Stimulated activated CD4-positive, alpha-beta T cell treated with anti-CD3 and anti-CD28 coated beads, Interleukin-2, amount 100 ng/mL, for 24 hours (primary cell): ENCODE measurements around the gene RFLNA.
"Not testable (repeated sequence)": the region's sequence is repeated elsewhere in the genome, so short reads cannot be mapped to it uniquely, and the experiment has no call there.

Experiments used
- DNase-seq, 2 donors: peaks; one replicate each; pipeline ENCODE4 v3.0.0-alpha.2; 2020

Gene RFLNA

GRCh38 chr12:124322271-124322998, 27.5 kb downstream of the RFLNA start:
- DNase-seq = no peak

GRCh38 chr12:124322999-124323328, 28.1 kb downstream of the RFLNA start:
- not testable (repeated sequence) for DNase-seq

GRCh38 chr12:124323771-124324530, 29.1 kb downstream of the RFLNA start:
- DNase-seq = no peak

- no peak for DNase-seq
Observed at GRCh38 chr12:124324803-124325705, 30.2 kb downstream of the RFLNA start.

GRCh38 chr12:124326104-124326503, 31.2 kb downstream of the RFLNA start:
- DNase-seq = no peak

DNA sequence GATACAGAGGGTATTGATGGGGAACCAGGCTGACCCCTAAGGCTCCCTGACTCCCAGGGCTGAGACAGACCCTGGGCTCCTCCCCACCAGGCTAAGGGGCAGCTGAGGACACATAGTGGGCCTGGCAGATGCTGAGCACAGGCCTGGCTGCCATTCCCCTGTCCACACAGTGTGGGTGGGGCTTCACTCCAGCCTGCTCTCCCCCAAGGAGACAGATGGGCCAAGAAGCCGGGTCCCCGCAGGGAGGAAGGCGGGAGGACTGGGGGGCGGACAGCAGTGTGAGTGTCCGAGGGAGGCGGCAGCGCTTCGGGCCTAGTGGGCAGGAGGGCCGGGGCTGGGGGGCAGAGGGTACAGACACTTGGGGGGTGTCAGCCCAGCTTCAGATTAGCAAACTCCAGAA, 32.0 kb downstream of the RFLNA start:
- DNase-seq = no peak

GRCh38 chr12:124327362-124328043, 32.6 kb downstream of the RFLNA start:
- no peak for DNase-seq

DNA sequence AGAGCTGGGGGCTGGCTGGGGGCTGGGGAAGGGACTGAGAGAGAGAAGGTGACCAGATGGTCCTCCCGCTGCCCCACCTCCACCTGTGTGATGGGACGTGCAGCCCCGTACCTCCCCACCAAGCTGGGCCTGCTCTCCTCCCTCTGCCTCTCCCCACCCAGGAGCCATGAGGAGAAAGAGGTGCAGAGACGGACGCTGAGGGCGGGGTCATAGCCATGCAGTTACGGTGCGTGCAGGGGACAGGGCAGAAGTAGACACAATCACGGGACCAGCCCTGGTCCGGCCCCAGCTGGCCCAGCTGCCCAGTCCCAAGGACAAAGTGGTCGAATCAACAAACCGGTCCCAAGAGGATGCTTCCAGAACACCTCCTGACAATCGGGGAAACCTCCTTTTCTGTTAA, 33.2 kb downstream of the RFLNA start:
- no peak for DNase-seq

- no peak for DNase-seq
Observed at GRCh38 chr12:124328636-124329035, 33.7 kb downstream of the RFLNA start.

DNA sequence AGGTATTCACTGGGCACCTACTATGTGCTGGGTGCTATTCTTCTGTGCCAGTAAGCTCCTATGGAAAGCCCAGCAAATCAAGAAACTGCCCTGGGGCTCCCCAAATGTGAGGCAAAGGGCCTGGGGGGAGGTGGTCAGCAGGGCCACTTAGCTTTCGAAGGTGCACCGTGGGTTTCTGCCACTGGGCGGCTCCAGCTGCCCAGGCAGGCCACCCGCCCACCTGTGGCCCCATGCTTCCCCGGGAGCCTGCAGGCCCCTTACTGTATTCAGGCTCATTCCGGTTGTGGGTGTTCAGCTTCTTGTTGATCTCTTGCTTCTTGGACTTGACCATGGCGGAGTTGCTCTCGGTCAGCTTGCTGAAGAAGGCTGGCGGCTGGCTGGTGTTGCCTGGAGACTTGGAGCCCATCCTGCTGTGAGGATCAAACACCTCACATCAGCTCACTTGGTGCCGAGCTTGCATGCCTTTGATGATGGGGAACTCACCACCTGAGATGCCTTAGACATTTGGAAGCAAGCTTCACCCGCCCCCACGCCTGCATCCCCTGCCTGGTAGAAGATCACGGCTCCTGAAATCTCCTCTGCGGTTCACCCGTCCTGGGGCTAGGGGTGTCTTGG, 37.3 kb downstream of the RFLNA start:
- DNase-seq = no peak

GRCh38 chr12:124332900-124333299, 38.0 kb downstream of the RFLNA start:
- no peak for DNase-seq

DNA sequence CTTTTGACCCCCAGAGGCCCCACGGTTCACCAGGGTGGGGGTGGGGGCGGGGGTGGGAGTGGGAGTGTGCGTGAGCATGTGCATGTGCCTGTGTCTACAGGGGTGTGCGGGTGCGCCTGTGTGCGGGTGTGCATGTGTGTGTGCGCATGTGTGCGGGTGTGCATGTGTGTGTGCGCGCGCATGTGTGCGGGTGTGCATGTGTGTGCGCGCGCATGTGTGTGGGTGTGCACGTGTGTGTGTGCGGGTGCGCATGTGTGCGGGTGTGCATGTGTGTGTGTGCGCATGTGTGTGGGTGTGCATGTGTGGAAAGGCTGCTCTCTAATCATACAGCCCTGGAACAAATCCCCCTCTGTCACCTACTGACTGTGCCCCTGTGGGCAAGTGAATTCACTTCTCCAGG, 38.8 kb downstream of the RFLNA start:
- no peak for DNase-seq

DNA sequence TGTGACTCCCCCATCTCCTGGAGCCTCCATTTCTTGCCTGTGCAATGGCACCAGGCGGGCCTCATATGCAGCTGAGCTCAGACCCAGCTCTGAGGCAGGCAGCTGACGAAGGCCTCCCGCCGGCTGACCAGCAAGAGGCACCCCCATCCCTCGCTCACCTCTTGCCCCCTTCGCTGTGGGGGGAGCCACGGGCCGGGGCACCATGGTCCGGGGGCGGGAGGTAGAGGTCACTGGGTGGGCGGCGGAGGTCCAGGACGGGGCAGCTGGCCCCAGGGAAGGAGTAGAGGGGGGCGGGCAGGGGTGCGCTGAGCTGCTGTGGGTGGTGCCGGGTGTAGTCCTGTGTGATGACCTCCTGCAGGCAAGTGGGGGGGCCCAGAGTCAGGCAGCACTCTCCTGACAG, 39.4 kb downstream of the RFLNA start:
- DNase-seq = no peak

GRCh38 chr12:124334976-124335375, 40.1 kb downstream of the RFLNA start:
- no peak for DNase-seq

GRCh38 chr12:124335426-124336183, 40.7 kb downstream of the RFLNA start:
- no peak for DNase-seq

GRCh38 chr12:124336184-124336437, 41.2 kb downstream of the RFLNA start:
- DNase-seq = no peak

DNA sequence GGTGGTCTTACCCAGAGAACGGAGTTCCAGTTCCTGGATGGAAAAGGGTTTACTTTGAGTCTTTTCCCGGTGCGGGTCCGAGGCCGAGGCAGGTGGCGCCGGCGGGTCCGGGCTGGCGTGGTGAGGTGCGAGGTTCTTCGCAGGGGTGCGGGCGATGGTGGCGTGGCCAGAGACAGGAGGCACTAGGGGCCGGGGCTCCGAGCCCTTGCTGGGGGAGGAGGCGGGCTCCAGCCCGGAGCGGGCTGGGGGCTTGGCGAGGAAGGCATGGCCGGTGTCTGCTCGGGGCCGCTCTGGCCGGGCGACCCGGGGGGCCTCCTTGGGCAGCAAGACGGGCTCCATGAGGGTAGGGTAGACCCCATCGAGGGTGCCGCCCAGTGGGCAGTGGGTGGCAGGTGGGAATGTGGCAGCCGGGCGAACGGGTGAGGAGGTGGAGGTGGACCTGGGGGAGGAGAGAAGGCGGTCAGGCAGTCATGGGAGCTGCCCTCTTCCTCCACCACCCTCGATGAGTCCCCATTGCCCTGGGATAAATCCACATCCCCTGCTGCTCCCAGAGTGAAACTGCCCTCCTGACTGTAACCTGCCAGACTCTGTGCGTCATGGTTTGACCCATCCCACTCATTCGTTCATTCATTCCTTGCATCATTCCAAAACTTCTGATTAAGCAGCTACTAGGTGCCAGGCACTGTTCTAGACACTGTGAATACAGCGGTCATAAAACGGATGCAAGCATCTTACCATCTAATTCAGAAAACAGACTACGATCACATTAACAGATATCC, 42.0 kb downstream of the RFLNA start:
- DNase-seq = no peak

GRCh38 chr12:124337622-124338021, 42.7 kb downstream of the RFLNA start:
- DNase-seq = no peak

- no peak for DNase-seq
Observed at GRCh38 chr12:124338448-124338847, 43.6 kb downstream of the RFLNA start.

DNA sequence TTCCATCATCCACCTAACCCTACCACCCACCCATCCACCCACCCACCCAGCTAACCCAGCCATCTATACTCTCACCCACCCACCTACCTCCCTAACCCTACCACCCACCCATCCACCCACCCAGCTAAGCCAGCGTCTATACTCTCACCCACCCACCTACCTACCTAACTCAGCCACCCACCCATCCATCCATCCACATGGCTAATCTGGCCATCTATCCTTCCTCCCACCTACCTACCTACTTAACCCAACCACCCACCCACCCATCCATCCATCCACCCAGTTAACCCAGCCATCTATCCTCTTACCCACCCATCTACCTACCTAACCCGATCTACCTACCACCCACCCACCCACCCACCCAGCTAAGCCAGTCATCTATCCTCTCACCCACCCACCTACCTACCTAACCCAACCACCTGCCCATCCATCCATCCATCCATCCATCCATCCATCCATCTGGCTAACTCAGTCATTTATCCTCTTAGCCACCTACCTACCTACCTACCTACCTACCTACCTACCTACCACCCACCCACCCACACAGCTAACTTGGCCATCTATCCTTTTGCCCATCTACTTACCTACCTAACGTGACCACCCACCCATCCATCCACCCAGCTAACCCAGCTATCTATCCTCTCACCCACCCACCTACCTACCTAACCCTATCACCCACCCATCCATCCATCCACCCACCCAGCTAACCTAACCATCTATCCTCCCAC, 44.1 kb downstream of the RFLNA start:
- no peak for DNase-seq
